HG03442 (cell line): ENCODE results near the gene RBPMS2.
"Not testable (repeated sequence)": the region's sequence is repeated elsewhere in the genome, so short reads cannot be mapped to it uniquely, and the experiment has no call there.

ENCODE experiments used
- ATAC-seq: cut with Tn5 transposase; IDR thresholded peaks from one replicate; pipeline ENCODE4 v1.9.1; 2021; ENCODE audit warnings: mild to moderate bottlenecking, moderate library complexity; ENCODE audit not compliant: unreplicated experiment

Gene RBPMS2

GRCh38 chr15:64775551-64776401 is at the start of gene RBPMS2:
RBPMS2 (minus strand) TSS chr15:64775589; CDS start chr15:64775319, 270 bp downstream.
- ATAC-seq = no peak

GRCh38 chr15:64824929-64825430 is 49.6 kb upstream of the RBPMS2 start:
- ATAC-seq = no peak

GRCh38 chr15:64816452-64816851 is 41.1 kb upstream of the RBPMS2 start:
- ATAC-seq = no peak

GRCh38 chr15:64814965-64815364 is 39.6 kb upstream of the RBPMS2 start:
- not testable (repeated sequence) for ATAC-seq

GRCh38 chr15:64814283-64814682 is 38.9 kb upstream of the RBPMS2 start:
- ATAC-seq = not testable (repeated sequence)

GRCh38 chr15:64813075-64813474 is 37.7 kb upstream of the RBPMS2 start:
- ATAC-seq = peak; percentile 38

GRCh38 chr15:64810497-64811326 is 35.3 kb upstream of the RBPMS2 start:
- ATAC-seq = no peak

- ATAC-seq = no peak
Measured at GRCh38 chr15:64809649-64810496, 34.5 kb upstream of the RBPMS2 start.

GRCh38 chr15:64808785-64809453 is 33.5 kb upstream of the RBPMS2 start:
- no peak for ATAC-seq

GRCh38 chr15:64807751-64808222 is 32.4 kb upstream of the RBPMS2 start:
- ATAC-seq = no peak

GRCh38 chr15:64807051-64807749 is 31.8 kb upstream of the RBPMS2 start:
- no peak for ATAC-seq

GRCh38 chr15:64806509-64806908 is 31.1 kb upstream of the RBPMS2 start:
- no peak for ATAC-seq

- ATAC-seq = no peak
Measured at GRCh38 chr15:64804619-64805018, 29.2 kb upstream of the RBPMS2 start.

- ATAC-seq = no peak
Measured at GRCh38 chr15:64803526-64803925, 28.1 kb upstream of the RBPMS2 start.

GRCh38 chr15:64800476-64800875 is 25.1 kb upstream of the RBPMS2 start:
- ATAC-seq = no peak

GRCh38 chr15:64798905-64799304 is 23.5 kb upstream of the RBPMS2 start:
- ATAC-seq = not testable (repeated sequence)

- ATAC-seq = not testable (repeated sequence)
Measured at GRCh38 chr15:64795921-64796320, 20.5 kb upstream of the RBPMS2 start.

- not testable (repeated sequence) for ATAC-seq
Measured at GRCh38 chr15:64795299-64795698, 19.9 kb upstream of the RBPMS2 start.

- no peak for ATAC-seq
Measured at GRCh38 chr15:64792282-64792681, 16.9 kb upstream of the RBPMS2 start.
